Sigmoid colon (tissue), 7 donors: ENCODE results near the gene FXR2. TPM values are rescaled to one million over a fixed set of nuclear protein-coding genes. Genes with fewer than 3 reads are reported as not detected.
A peak's percentile ranks its signal among the peaks of the same experiment; 100 is the strongest.

Source experiments
- DNase-seq: peaks from one replicate; pipeline ENCODE4 v3.0.0-alpha.2; 2019
- H3K27ac ChIP-seq, 4 donors: fragments of 200-600 bp; sonication (generic); one replicate each; pipeline ENCODE4 v1.5.1; 2016 to 2019; ENCODE audit warnings: mild to moderate bottlenecking in 1 of 4
- H3K27me3 ChIP-seq, 3 donors: fragments of 200-600 bp; sonication (generic); one replicate each; pipeline ENCODE4 v1.5.1; 2019; ENCODE audit warnings: mild to moderate bottlenecking in 1 of 3
- H3K36me3 ChIP-seq, 4 donors: fragments of 200-600 bp; sonication (generic); one replicate each; pipeline ENCODE4 v1.5.1; 2016 to 2019
- H3K4me1 ChIP-seq, 4 donors: fragments of 200-600 bp; sonication (generic); one replicate each; pipeline ENCODE4 v1.5.1; 2017 to 2019
- H3K4me3 ChIP-seq, 4 donors: fragments of 200-600 bp; sonication (generic); one replicate each; pipeline ENCODE4 v1.5.1; 2017 to 2019; ENCODE audit warnings: mild to moderate bottlenecking in 2 of 4, moderate library complexity in 1 of 4
- H3K9me3 ChIP-seq, 4 donors: fragments of 200-600 bp in 3 of 4; sonication (generic) in 3 of 4; one replicate each; pipeline versions ENCODE4 v1.5.1 to v1.6.1; 2013 to 2019
- EP300 ChIP-seq, 4 donors: sonication (generic); formaldehyde crosslinking; IDR thresholded peaks; one replicate each; pipeline ENCODE4 v1.6.1; 2017; ENCODE audit warnings: antibody characterized with exemption in 4 of 4
- POLR2A ChIP-seq, 2 donors: fragments of 450-650 bp; IDR thresholded peaks; one replicate each; pipeline ENCODE4 v1.6.1; 2016; ENCODE audit warnings: antibody characterized with exemption in 2 of 2, mild to moderate bottlenecking in 2 of 2, moderate library complexity in 2 of 2
- POLR2AphosphoS5 ChIP-seq, 4 donors: sonication (generic); formaldehyde crosslinking; IDR thresholded peaks; one replicate each; pipeline ENCODE4 v1.6.1; 2017; ENCODE audit warnings: antibody characterized with exemption in 4 of 4
- WGBS, 2 donors: extraction: QIAGEN DNeasy Blood & Tissue Kit; methylation state at CpG; one replicate each; pipeline ENCODE4 v1.1.7; 2013; 5-methylcytosine and 5-hydroxymethylcytosine counted together
- intact Hi-C: fragments of 100-400 bp; cut with DNase I; formaldehyde crosslinking; loops from one replicate; pipeline ENCODE4 v1.15.1; 2023
- polyA plus RNA-seq, 3 donors: library from polyadenylated mRNA; stranded (reverse); fragments of 200-250 nt; gene quantifications; one replicate each; pipeline ENCODE4 v1.2.3, GENCODE V29; 2013
- total RNA-seq, 4 donors: library from RNA; depleted of rRNA; stranded (reverse); fragments of >200 nt; gene quantifications; one replicate each; pipeline ENCODE4 v1.1.0, GENCODE V29; 2016
- TF ChIP-seq, protein P1 (sequence below), 4 experiments: fragments of 450-650 bp in 3 of 4; fragments of 200-600 bp in 1 of 4; IDR thresholded peaks; one replicate each; pipeline ENCODE4 v1.5.1; 2016 to 2019; ENCODE audit warnings: antibody characterized with exemption in 4 of 4, mild to moderate bottlenecking in 3 of 4, moderate library complexity in 2 of 4
- donor health status: healthy with polysubstance abuse.
- donor health status: Bipolar disorder and iron deficiency.
- donor health status: healthy.

FXR2 gene
- total and polyA plus RNA-seq, 7 donors = 21.3 to 35.5 (median 33.8) TPM

DNA sequence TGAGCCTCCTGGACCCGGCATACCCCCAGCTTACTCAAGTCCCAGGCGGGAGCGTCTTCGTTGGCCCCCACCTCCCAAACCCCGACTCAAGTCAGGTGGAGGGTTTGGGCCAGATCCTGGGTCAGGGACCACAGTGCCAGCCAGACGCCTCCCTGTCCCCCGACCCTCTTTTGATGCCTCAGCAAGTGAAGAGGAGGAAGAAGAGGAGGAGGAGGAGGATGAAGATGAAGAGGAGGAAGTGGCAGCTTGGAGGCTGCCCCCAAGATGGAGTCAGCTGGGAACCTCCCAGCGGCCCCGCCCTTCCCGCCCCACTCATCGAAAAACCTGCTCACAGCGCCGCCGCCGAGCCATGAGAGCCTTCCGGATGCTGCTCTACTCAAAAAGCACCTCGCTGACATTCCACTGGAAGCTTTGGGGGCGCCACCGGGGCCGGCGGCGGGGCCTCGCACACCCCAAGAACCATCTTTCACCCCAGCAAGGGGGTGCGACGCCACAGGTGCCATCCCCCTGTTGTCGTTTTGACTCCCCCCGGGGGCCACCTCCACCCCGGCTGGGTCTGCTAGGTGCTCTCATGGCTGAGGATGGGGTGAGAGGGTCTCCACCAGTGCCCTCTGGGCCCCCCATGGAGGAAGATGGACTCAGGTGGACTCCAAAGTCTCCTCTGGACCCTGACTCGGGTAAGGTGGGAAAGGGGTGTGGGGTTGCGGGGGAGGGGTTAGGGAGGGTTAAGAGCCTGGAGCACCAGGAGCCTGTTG, 51.4 kb downstream of the FXR2 start:
- no peak for DNase-seq
- Histone ChIP-seq H3K27me3 (no peaks in the 10 kb centered on the region), H3K9me3 (no peaks in the 10 kb centered on the region), H3K4me3 (peak overlapping the region in 1 of 4 donors; percentile 97), H3K36me3 (peaks cover 13 to 48% (median 41%) of the 10 kb centered on the region in 4 donors), H3K27ac (no peak overlapping the region), H3K4me1 (peaks cover 0 to 55% (median 50%) of the 10 kb centered on the region in 4 donors)
- 88 to 91% methylated on average over 30 of the region's 30 CpGs for WGBS, 2 donors
- TF ChIP-seq EP300 (IDR thresholded peaks at IDR 0.05) (no peak), POLR2A (IDR thresholded peaks at IDR 0.05) (no peak), POLR2AphosphoS5 (IDR thresholded peaks at IDR 0.05) (no peak)
- TF ChIP-seq, protein P1, sequence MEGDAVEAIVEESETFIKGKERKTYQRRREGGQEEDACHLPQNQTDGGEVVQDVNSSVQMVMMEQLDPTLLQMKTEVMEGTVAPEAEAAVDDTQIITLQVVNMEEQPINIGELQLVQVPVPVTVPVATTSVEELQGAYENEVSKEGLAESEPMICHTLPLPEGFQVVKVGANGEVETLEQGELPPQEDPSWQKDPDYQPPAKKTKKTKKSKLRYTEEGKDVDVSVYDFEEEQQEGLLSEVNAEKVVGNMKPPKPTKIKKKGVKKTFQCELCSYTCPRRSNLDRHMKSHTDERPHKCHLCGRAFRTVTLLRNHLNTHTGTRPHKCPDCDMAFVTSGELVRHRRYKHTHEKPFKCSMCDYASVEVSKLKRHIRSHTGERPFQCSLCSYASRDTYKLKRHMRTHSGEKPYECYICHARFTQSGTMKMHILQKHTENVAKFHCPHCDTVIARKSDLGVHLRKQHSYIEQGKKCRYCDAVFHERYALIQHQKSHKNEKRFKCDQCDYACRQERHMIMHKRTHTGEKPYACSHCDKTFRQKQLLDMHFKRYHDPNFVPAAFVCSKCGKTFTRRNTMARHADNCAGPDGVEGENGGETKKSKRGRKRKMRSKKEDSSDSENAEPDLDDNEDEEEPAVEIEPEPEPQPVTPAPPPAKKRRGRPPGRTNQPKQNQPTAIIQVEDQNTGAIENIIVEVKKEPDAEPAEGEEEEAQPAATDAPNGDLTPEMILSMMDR (IDR thresholded peaks at IDR 0.05) = no peak
- intact Hi-C loops = loop anchor here (5.0 to 10.0 kb wide), 2 partner anchors 181 to 308 kb away; partner anchors contain the start of genes CTDNEP1, ELP5 and TNK1

DNA sequence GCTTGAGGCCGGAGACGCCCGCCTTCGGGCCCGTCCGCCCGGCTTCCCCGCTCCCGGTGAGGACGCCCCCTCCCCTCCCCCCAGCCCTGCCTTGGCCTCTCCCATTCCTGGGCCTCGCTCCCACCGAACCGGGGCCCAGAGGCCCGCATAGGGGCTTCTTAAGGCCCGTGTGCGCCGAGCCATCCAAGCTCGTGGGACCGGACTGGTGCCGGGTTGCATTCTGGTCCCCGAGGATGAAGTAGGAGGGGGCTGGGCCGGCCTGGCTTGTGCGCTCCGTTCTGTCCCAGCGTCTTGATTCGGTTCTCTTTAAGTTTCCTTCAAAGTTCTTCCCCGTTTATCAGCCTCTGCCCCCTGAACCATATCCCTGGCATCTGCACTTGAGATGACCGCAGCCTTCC, 52.5 kb downstream of the FXR2 start:
- Histone ChIP-seq H3K36me3 (peaks cover 13 to 40% (median 35%) of the 10 kb centered on the region in 4 donors), H3K4me3 (peak overlapping the region; percentile 73 to 97 (median 86)), H3K27me3 (no peaks in the 10 kb centered on the region), H3K27ac (peak overlapping the region; percentile 89 to 98 (median 97)), H3K9me3 (no peaks in the 10 kb centered on the region), H3K4me1 (peaks cover 0 to 66% (median 61%) of the 10 kb centered on the region in 4 donors)
- DNase-seq = no peak
- no peak for TF ChIP-seq POLR2A (IDR thresholded peaks at IDR 0.05)
- TF ChIP-seq POLR2AphosphoS5 (IDR thresholded peaks at IDR 0.05) = no peak
- TF ChIP-seq, protein P1 (IDR thresholded peaks at IDR 0.05) = no peak
- no peak for TF ChIP-seq EP300 (IDR thresholded peaks at IDR 0.05)
- WGBS, 2 donors = 1% methylated on average over 28 of the region's 28 CpGs
- intact Hi-C loops = loop anchor here (5.0 to 10.0 kb wide), 2 partner anchors 180 to 307 kb away; partner anchors contain the start of genes CTDNEP1, ELP5 and TNK1

DNA sequence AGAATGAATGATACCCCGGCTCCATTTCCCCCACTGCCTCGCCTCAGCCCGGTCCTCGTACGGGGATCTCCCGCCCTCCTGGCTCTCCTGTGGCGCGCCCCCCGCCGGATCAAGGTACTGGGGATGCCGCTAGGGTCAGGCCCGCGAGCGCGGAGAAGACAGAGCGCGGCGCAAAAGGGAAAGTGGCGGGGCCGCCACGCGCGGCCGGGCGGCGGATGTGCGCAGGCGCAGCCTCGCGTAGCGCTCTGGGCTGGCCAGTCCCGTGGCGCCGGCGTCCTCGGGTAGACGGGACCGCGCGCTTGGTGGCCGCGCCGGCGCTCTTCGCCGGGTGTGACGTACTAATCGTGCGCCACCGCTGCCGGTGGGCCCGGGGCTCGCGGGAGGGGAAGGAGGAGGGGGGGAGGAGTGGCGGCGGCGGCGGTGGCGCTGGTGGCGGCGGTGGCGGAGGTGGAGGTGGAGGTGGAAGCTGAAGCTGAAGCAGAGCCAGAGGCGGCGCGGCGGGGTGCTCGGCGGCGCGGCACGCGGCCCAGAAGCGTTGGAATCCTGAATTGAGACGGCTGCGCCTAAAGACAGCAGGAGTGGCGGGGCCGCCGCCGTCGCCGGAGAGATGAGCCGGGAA, 53.0 kb downstream of the FXR2 start, which contains the start of gene SENP3:
SENP3 (plus strand) TSS at position 331 of the 619 bp plus-strand sequence. CDS start 1,158 bp downstream, outside the sequence.
- 1% methylated on average over 82 of the region's 82 CpGs for WGBS, 2 donors
- Histone ChIP-seq H3K36me3 (peaks cover 13 to 35% (median 30%) of the 10 kb centered on the region in 4 donors), H3K27ac (peak within 1 kb of the TSS; percentile 89 to 98 (median 97)), H3K4me1 (peaks cover 0 to 70% (median 64%) of the 10 kb centered on the region in 4 donors), H3K9me3 (no peaks in the 10 kb centered on the region), H3K27me3 (no peaks in the 10 kb centered on the region), H3K4me3 (peak within 1 kb of the TSS; percentile 73 to 97 (median 86))
- intact Hi-C loops = loop anchor here (1.0 to 10.0 kb wide), 8 partner anchors 47 to 307 kb away; partner anchors contain the start of genes CTDNEP1, ELP5, FXR2 and NEURL4
- TF ChIP-seq POLR2A (IDR thresholded peaks at IDR 0.05) = peak; percentile 21 to 38
- no peak for TF ChIP-seq EP300 (IDR thresholded peaks at IDR 0.05)
- TF ChIP-seq, protein P1 (IDR thresholded peaks at IDR 0.05) = no peak
- TF ChIP-seq POLR2AphosphoS5 (IDR thresholded peaks at IDR 0.05) = peak; percentile 63 to 87 (median 82)
- peak; percentile 96 for DNase-seq

DNA sequence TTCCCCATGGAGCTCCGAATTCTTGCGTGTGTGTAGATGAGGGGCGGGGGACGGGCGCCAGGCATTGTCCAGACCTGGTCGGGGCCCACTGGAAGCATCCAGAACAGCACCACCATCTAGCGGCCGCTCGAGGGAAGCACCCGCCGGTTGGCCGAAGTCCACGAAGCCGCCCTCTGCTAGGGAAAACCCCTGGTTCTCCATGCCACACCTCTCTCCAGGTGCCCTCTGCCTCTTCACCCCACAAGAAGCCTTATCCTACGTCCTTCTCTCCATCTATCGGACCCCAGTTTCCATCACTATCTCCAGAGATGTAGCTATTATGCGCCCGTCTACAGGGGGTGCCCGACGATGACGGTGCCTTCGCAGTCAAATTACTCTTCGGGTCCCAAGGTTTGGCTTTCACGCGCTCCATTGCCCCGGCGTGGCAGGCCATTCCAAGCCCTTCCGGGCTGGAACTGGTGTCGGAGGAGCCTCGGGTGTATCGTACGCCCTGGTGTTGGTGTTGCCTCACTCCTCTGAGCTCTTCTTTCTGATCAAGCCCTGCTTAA, 53.6 kb downstream of the FXR2 start:
- Histone ChIP-seq H3K9me3 (no peaks in the 10 kb centered on the region), H3K27me3 (no peaks in the 10 kb centered on the region), H3K4me3 (peak overlapping the region; percentile 73 to 97 (median 86)), H3K27ac (peak overlapping the region; percentile 89 to 98 (median 97)), H3K4me1 (peaks cover 0 to 70% (median 64%) of the 10 kb centered on the region in 4 donors), H3K36me3 (peaks cover 12 to 29% (median 27%) of the 10 kb centered on the region in 4 donors)
- peak; percentile 98 for DNase-seq
- TF ChIP-seq, protein P1 (IDR thresholded peaks at IDR 0.05) = peak; percentile 86 to 96 (median 89)
- TF ChIP-seq EP300 (IDR thresholded peaks at IDR 0.05) (no peak), POLR2AphosphoS5 (IDR thresholded peaks at IDR 0.05) (peak in 3 of 4 donors; percentile 43 to 58 (median 56))
- 0 to 1% methylated on average over 32 of the region's 32 CpGs for WGBS, 2 donors
- intact Hi-C loops = loop anchor here (1.0 to 10.0 kb wide), 8 partner anchors 47 to 306 kb away; partner anchors contain the start of genes CTDNEP1, ELP5, FXR2 and NEURL4
